Lung (tissue), 12 donors: ENCODE data around the gene ADAMTS9. TPM values are rescaled to one million over a fixed set of nuclear protein-coding genes. Genes with fewer than 3 reads are reported as not detected.

Experiments
- ATAC-seq: fragments of 200-7000 bp; cut with Tn5 transposase; one replicate; pipeline ENCODE4 v1.9.1; 2020; ENCODE audit warnings: moderate number of reproducible peaks; ENCODE audit not compliant: insufficient read depth, low FRiP score
- DNase-seq, 3 donors: peaks; one replicate each; pipeline ENCODE4 v3.0.0-alpha.2; 2013 to 2017
- H3K27ac ChIP-seq, 2 donors: one replicate each; pipeline ENCODE4 v1.5.1; 2013; ENCODE audit warnings: mild to moderate bottlenecking in 2 of 2, moderate library complexity in 2 of 2, control low read depth in 1 of 2, inconsistent platforms in 1 of 2, low read depth in 1 of 2, low read length in 1 of 2
- H3K27me3 ChIP-seq, 3 donors: one replicate each; pipeline ENCODE4 v1.5.1; 2013; ENCODE audit warnings: low read length in 2 of 3; ENCODE audit not compliant: control insufficient read depth in 3 of 3, insufficient read depth in 3 of 3
- H3K36me3 ChIP-seq, 4 donors: one replicate each; pipeline ENCODE4 v1.5.1; 2013; ENCODE audit warnings: low read length in 4 of 4, mild to moderate bottlenecking in 1 of 4, moderate library complexity in 1 of 4; ENCODE audit not compliant: control insufficient read depth in 4 of 4, insufficient read depth in 4 of 4
- H3K4me1 ChIP-seq, 5 donors: one replicate each; pipeline ENCODE4 v1.5.1; 2013; ENCODE audit warnings: low read length in 5 of 5, mild to moderate bottlenecking in 2 of 5, moderate library complexity in 1 of 5; ENCODE audit not compliant: control insufficient read depth in 5 of 5, insufficient read depth in 5 of 5
- H3K4me3 ChIP-seq: one replicate; pipeline ENCODE4 v1.5.1; 2013; ENCODE audit warnings: mild to moderate bottlenecking, control low read depth, moderate library complexity
- H3K9ac ChIP-seq, 2 donors: one replicate each; pipeline ENCODE4 v1.5.1; 2013; ENCODE audit warnings: low read length in 2 of 2, control low read depth in 1 of 2; ENCODE audit not compliant: insufficient read depth in 1 of 2
- H3K9me3 ChIP-seq, 4 donors: one replicate each; pipeline ENCODE4 v1.5.1; 2013; ENCODE audit warnings: low read length in 3 of 4, mild to moderate bottlenecking in 1 of 4, moderate library complexity in 1 of 4; ENCODE audit not compliant: control insufficient read depth in 4 of 4, insufficient read depth in 3 of 4
- WGBS, 2 donors: extraction: QIAGEN DNeasy Blood & Tissue Kit; methylation state at CpG; one replicate each; pipeline ENCODE4 v1.1.7; 2013; 5-methylcytosine and 5-hydroxymethylcytosine counted together
- polyA plus RNA-seq, 2 donors: library from polyadenylated mRNA; stranded (reverse); fragments of 200-250 nt; gene quantifications; one replicate each; pipeline ENCODE4 v1.2.1, GENCODE V29; 2013
- total RNA-seq, 2 donors: library from RNA; depleted of rRNA in 1 of 2; stranded (reverse); fragments of >200 nt in 1 of 2; gene quantifications; one replicate each; pipeline ENCODE4 v1.2.1, GENCODE V29; 2014 to 2021
- TF ChIP-seq, protein P1 (sequence below): IDR thresholded peaks from 2 replicates; pipeline ENCODE4 v1.5.1; 2012; ENCODE audit warnings: mild to moderate bottlenecking; ENCODE audit errors: control extremely low read depth, extremely low read depth
- donor health status: control.
- donor health status: control.
- donor health status: Bipolar disorder and iron deficiency.
- donor health status: healthy.
- donor health status: DM: yes; HTN: yes; CAD: no.

Gene ADAMTS9
- total and polyA plus RNA-seq, 4 donors = 29.9 to 75.6 (median 42.9) TPM

DNA sequence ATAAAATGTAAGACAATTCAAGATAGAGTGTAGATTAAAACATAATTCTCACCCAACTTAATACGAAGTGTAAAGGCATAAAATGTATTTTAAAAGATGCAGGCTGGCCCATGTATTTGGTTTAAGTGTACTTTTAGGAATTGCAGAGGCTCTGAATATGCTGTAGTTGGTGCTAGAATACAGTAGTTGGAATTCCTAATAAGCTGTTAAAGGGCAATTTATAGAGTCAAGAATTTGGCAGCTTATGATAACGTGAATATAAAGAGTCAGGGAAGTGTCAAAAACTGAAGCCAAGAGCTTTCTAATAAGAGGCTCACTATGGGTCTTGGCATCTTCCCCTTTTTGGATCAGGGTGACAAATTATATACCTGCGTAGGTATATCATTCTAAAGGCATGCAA, 36.5 kb downstream of the ADAMTS9 start:
- Histone ChIP-seq H3K9me3 (peaks cover 0 to 2% (median 0%) of the 10 kb centered on the region in 4 donors), H3K27me3 (no peaks in the 10 kb centered on the region), H3K9ac (no peak overlapping the region), H3K4me1 (peaks cover 0 to 7% (median 0%) of the 10 kb centered on the region in 5 donors), H3K36me3 (peaks cover 6 to 41% (median 20%) of the 10 kb centered on the region in 4 donors), H3K4me3 (no peak overlapping the region), H3K27ac (no peak overlapping the region)
- TF ChIP-seq, protein P1, sequence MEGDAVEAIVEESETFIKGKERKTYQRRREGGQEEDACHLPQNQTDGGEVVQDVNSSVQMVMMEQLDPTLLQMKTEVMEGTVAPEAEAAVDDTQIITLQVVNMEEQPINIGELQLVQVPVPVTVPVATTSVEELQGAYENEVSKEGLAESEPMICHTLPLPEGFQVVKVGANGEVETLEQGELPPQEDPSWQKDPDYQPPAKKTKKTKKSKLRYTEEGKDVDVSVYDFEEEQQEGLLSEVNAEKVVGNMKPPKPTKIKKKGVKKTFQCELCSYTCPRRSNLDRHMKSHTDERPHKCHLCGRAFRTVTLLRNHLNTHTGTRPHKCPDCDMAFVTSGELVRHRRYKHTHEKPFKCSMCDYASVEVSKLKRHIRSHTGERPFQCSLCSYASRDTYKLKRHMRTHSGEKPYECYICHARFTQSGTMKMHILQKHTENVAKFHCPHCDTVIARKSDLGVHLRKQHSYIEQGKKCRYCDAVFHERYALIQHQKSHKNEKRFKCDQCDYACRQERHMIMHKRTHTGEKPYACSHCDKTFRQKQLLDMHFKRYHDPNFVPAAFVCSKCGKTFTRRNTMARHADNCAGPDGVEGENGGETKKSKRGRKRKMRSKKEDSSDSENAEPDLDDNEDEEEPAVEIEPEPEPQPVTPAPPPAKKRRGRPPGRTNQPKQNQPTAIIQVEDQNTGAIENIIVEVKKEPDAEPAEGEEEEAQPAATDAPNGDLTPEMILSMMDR = no peak
- ATAC-seq (no peak), DNase-seq (peak in 1 of 3 donors; percentile 27)
- 83 to 88% methylated on average over 3 of the region's 3 CpGs for WGBS, 2 donors

DNA sequence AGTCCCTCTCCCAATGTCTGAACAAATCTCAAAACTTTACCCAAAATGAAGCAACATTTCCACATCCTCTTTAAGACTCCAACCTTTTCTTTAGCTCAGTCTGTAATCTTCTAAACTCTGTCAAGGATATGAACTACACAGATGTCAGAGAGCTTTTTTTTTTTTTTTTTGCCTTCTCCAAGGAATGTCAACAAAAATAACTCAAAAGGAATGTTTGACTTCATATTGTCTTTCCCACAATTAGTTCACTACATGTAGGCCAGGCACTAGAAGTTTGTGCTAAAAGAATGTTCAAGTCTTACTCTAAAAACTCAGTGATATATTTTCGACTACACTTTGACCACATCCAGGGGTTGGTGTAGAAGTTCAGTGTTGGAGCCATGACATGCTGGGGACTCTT, 37.1 kb downstream of the ADAMTS9 start:
- TF ChIP-seq, protein P1 = no peak
- Histone ChIP-seq H3K4me3 (no peak overlapping the region), H3K4me1 (peaks cover 0 to 7% (median 0%) of the 10 kb centered on the region in 5 donors), H3K27ac (no peak overlapping the region), H3K27me3 (no peaks in the 10 kb centered on the region), H3K9ac (no peak overlapping the region), H3K9me3 (peaks cover 0 to 2% (median 0%) of the 10 kb centered on the region in 4 donors), H3K36me3 (peaks cover 5 to 42% (median 22%) of the 10 kb centered on the region in 4 donors)
- DNase-seq = no peak
- 68 to 76% methylated on average over 1 of the region's 1 CpG for WGBS, 2 donors
- no peak for ATAC-seq

DNA sequence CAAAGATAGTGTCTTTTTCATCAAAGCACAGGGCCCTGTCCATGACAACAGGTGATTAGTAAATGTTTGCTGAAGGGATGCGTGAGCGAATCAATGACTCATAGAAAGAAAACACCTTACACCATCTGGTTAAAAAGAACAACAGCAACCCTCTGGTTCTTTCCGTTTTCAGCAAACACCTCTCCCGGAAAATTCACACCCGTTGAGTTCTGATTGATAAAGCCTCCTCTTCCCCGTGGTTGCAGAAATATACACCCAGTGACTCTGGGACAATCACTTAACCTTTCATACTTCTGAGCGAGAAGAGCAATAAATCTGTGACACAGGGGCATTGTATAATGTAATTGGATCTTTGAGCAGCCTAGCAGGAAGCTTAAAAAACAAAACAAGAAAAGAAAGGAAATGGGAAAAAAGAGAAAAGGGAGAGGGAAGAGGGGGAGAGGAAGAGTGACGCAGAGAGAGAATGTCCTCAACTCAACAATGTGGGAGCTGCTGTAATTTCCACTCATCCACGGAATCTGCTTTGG, 37.6 kb downstream of the ADAMTS9 start:
- peaks cover 0 to 2% (median 0%) of the 10 kb centered on the region in 4 donors for H3K9me3 ChIP-seq
- DNase-seq = no peak
- H3K27me3 ChIP-seq = no peaks in the 10 kb centered on the region
- no peak overlapping the region for H3K4me3 ChIP-seq
- no peak for ATAC-seq
- peak overlapping the region in 1 of 2 donors; percentile 12 for H3K27ac ChIP-seq
- H3K9ac ChIP-seq = no peak overlapping the region
- H3K36me3 ChIP-seq = peaks cover 3 to 44% (median 21%) of the 10 kb centered on the region in 4 donors
- H3K4me1 ChIP-seq = peaks cover 0 to 7% (median 0%) of the 10 kb centered on the region in 5 donors
- WGBS, 2 donors = 67 to 72% methylated on average over 9 of the region's 9 CpGs
- TF ChIP-seq, protein P1 = no peak
